Muscle layer of duodenum (tissue), 2 donors: Measurements from ENCODE around the gene FUBP3.

Experiments
- H3K27ac ChIP-seq: one replicate; pipeline ENCODE4 v1.7.0; 2013; ENCODE audit warnings: mild to moderate bottlenecking, low read length
- H3K27me3 ChIP-seq: one replicate; pipeline ENCODE4 v1.7.0; 2013; ENCODE audit warnings: low read depth, mild to moderate bottlenecking, control low read depth, low read length
- H3K36me3 ChIP-seq, 2 donors: one replicate each; pipeline ENCODE4 v1.7.0; 2013; ENCODE audit warnings: low read length in 2 of 2, control low read depth in 1 of 2, mild to moderate bottlenecking in 1 of 2; ENCODE audit not compliant: insufficient read depth in 2 of 2, control insufficient read depth in 1 of 2
- H3K4me1 ChIP-seq, 2 donors: one replicate each; pipeline ENCODE4 v1.7.0; 2013; ENCODE audit warnings: low read length in 2 of 2, mild to moderate bottlenecking in 2 of 2, control low read depth in 1 of 2, moderate library complexity in 1 of 2; ENCODE audit not compliant: insufficient read depth in 2 of 2, control insufficient read depth in 1 of 2
- H3K4me3 ChIP-seq, 2 donors: one replicate each; pipeline ENCODE4 v1.7.0; 2013; ENCODE audit warnings: low read length in 2 of 2, low read depth in 1 of 2, mild to moderate bottlenecking in 1 of 2
- H3K9me3 ChIP-seq, 2 donors: one replicate each; pipeline ENCODE4 v1.7.0; 2013; ENCODE audit warnings: low read length in 2 of 2, control low read depth in 1 of 2, mild to moderate bottlenecking in 1 of 2; ENCODE audit not compliant: control insufficient read depth in 1 of 2
- donor health status: healthy.

Gene FUBP3

GRCh38 chr9:130630071-130630450, 50.7 kb downstream of the FUBP3 start:
- no peaks in the 10 kb centered on the region for H3K9me3 ChIP-seq
- H3K27me3 ChIP-seq = no peaks in the 10 kb centered on the region
- H3K27ac ChIP-seq = no peak overlapping the region
- peaks cover 56 to 94% of the 10 kb centered on the region in 2 donors for H3K36me3 ChIP-seq
- no peaks in the 10 kb centered on the region for H3K4me1 ChIP-seq
- no peak overlapping the region for H3K4me3 ChIP-seq

GRCh38 chr9:130630506-130631330, 51.3 kb downstream of the FUBP3 start:
- H3K27me3 ChIP-seq = no peaks in the 10 kb centered on the region
- no peaks in the 10 kb centered on the region for H3K4me1 ChIP-seq
- peaks cover 56 to 94% of the 10 kb centered on the region in 2 donors for H3K36me3 ChIP-seq
- H3K4me3 ChIP-seq = no peak overlapping the region
- no peaks in the 10 kb centered on the region for H3K9me3 ChIP-seq
- no peak overlapping the region for H3K27ac ChIP-seq

GRCh38 chr9:130631331-130632080, 52.1 kb downstream of the FUBP3 start:
- H3K4me1 ChIP-seq = no peaks in the 10 kb centered on the region
- no peaks in the 10 kb centered on the region for H3K27me3 ChIP-seq
- peaks cover 57 to 94% of the 10 kb centered on the region in 2 donors for H3K36me3 ChIP-seq
- H3K27ac ChIP-seq = no peak overlapping the region
- no peak overlapping the region for H3K4me3 ChIP-seq
- no peaks in the 10 kb centered on the region for H3K9me3 ChIP-seq

- H3K4me1 ChIP-seq = no peaks in the 10 kb centered on the region
- no peaks in the 10 kb centered on the region for H3K9me3 ChIP-seq
- no peak overlapping the region for H3K4me3 ChIP-seq
- H3K36me3 ChIP-seq = peaks cover 59 to 91% of the 10 kb centered on the region in 2 donors
- H3K27me3 ChIP-seq = no peaks in the 10 kb centered on the region
- no peak overlapping the region for H3K27ac ChIP-seq
Measured at GRCh38 chr9:130632081-130632710, 52.8 kb downstream of the FUBP3 start.

GRCh38 chr9:130632841-130633240, 53.5 kb downstream of the FUBP3 start:
- Histone ChIP-seq H3K4me3 (no peak overlapping the region), H3K36me3 (peaks cover 62 to 85% of the 10 kb centered on the region in 2 donors)

GRCh38 chr9:130633336-130634190, 54.2 kb downstream of the FUBP3 start:
- no peaks in the 10 kb centered on the region for H3K27me3 ChIP-seq
- H3K9me3 ChIP-seq = no peaks in the 10 kb centered on the region
- no peak overlapping the region for H3K4me3 ChIP-seq
- no peak overlapping the region for H3K27ac ChIP-seq
- no peaks in the 10 kb centered on the region for H3K4me1 ChIP-seq
- H3K36me3 ChIP-seq = peaks cover 62 to 84% of the 10 kb centered on the region in 2 donors

More at GRCh38 chr9:130632841-130633240, 53.5 kb downstream of the FUBP3 start:
- Histone ChIP-seq H3K27ac (no peak overlapping the region), H3K4me1 (no peaks in the 10 kb centered on the region), H3K27me3 (no peaks in the 10 kb centered on the region), H3K9me3 (no peaks in the 10 kb centered on the region)

- H3K27me3 ChIP-seq = no peaks in the 10 kb centered on the region
- H3K4me3 ChIP-seq = no peak overlapping the region
- no peaks in the 10 kb centered on the region for H3K4me1 ChIP-seq
- H3K9me3 ChIP-seq = no peaks in the 10 kb centered on the region
- no peak overlapping the region for H3K27ac ChIP-seq
- peaks cover 62 to 82% of the 10 kb centered on the region in 2 donors for H3K36me3 ChIP-seq
Measured at GRCh38 chr9:130634191-130634768, 54.9 kb downstream of the FUBP3 start.

GRCh38 chr9:130634801-130635200, 55.4 kb downstream of the FUBP3 start:
- H3K27me3 ChIP-seq = no peaks in the 10 kb centered on the region
- no peak overlapping the region for H3K4me3 ChIP-seq
- H3K9me3 ChIP-seq = no peaks in the 10 kb centered on the region
- peaks cover 62 to 77% of the 10 kb centered on the region in 2 donors for H3K36me3 ChIP-seq
- no peak overlapping the region for H3K27ac ChIP-seq
- H3K4me1 ChIP-seq = no peaks in the 10 kb centered on the region

- no peaks in the 10 kb centered on the region for H3K27me3 ChIP-seq
- H3K36me3 ChIP-seq = peaks cover 58 to 72% of the 10 kb centered on the region in 2 donors
- no peak overlapping the region for H3K4me3 ChIP-seq
- H3K9me3 ChIP-seq = no peaks in the 10 kb centered on the region
- no peaks in the 10 kb centered on the region for H3K4me1 ChIP-seq
- no peak overlapping the region for H3K27ac ChIP-seq
Measured at GRCh38 chr9:130635306-130635705, 55.9 kb downstream of the FUBP3 start.

- H3K9me3 ChIP-seq = no peaks in the 10 kb centered on the region
- no peak overlapping the region for H3K4me3 ChIP-seq
- peaks cover 52 to 65% of the 10 kb centered on the region in 2 donors for H3K36me3 ChIP-seq
- no peaks in the 10 kb centered on the region for H3K27me3 ChIP-seq
- no peak overlapping the region for H3K27ac ChIP-seq
- H3K4me1 ChIP-seq = no peaks in the 10 kb centered on the region
Measured at GRCh38 chr9:130635721-130636647, 56.6 kb downstream of the FUBP3 start.
